OCI-M1 (cell line): Measurements from ENCODE around the gene RBP5.
A peak's percentile ranks its signal among the peaks of the same experiment; 100 is the strongest.

Experiments used
- DNase-seq: peaks from one replicate; lab custom pipeline; 2025; lab: John Stamatoyannopoulos, UW

RBP5 gene

GRCh38 chr12:7128681-7129286 lies at the start of gene RBP5:
TSS of gene RBP5 (minus strand) at chr12:7128889. CDS start at chr12:7128775, 114 bp downstream.
- no peak for DNase-seq

- no peak for DNase-seq
These were observed 49.8 kb upstream of the RBP5 start for GRCh38 chr12:7178481-7178880.

GRCh38 chr12:7176595-7176994 lies 47.9 kb upstream of the RBP5 start:
- no peak for DNase-seq

- no peak for DNase-seq
These were observed 46.8 kb upstream of the RBP5 start for GRCh38 chr12:7175493-7175892.

GRCh38 chr12:7171854-7172253 lies 43.2 kb upstream of the RBP5 start:
- DNase-seq, result peak; percentile 22

- no peak for DNase-seq
These were observed 41.3 kb upstream of the RBP5 start for GRCh38 chr12:7169951-7170350.

GRCh38 chr12:7162691-7163114 lies 34.0 kb upstream of the RBP5 start:
- no peak for DNase-seq

GRCh38 chr12:7161811-7162210 lies 33.1 kb upstream of the RBP5 start:
- no peak for DNase-seq

GRCh38 chr12:7161327-7161726 lies 32.6 kb upstream of the RBP5 start:
- DNase-seq, result no peak

GRCh38 chr12:7160183-7160582 lies 31.5 kb upstream of the RBP5 start:
- DNase-seq, result no peak

- no peak for DNase-seq
These were observed 30.3 kb upstream of the RBP5 start for GRCh38 chr12:7158781-7159609.

GRCh38 chr12:7157391-7157790 lies 28.7 kb upstream of the RBP5 start:
- no peak for DNase-seq

GRCh38 chr12:7156259-7157197 lies 27.8 kb upstream of the RBP5 start:
- no peak for DNase-seq

- no peak for DNase-seq
These were observed 26.9 kb upstream of the RBP5 start for GRCh38 chr12:7155471-7156034.

- DNase-seq, result no peak
These were observed 26.3 kb upstream of the RBP5 start for GRCh38 chr12:7154901-7155470.

GRCh38 chr12:7154042-7154441 lies 25.4 kb upstream of the RBP5 start:
- no peak for DNase-seq

GRCh38 chr12:7152818-7153217 lies 24.1 kb upstream of the RBP5 start:
- DNase-seq, result no peak

- DNase-seq, result no peak
These were observed 22.8 kb upstream of the RBP5 start for GRCh38 chr12:7151532-7151931.

- DNase-seq, result no peak
These were observed 22.2 kb upstream of the RBP5 start for GRCh38 chr12:7150841-7151240.

- no peak for DNase-seq
These were observed 21.7 kb upstream of the RBP5 start for GRCh38 chr12:7150356-7150755.

- DNase-seq, result no peak
These were observed 18.2 kb upstream of the RBP5 start for GRCh38 chr12:7146906-7147305.

- DNase-seq, result no peak
These were observed 17.5 kb upstream of the RBP5 start for GRCh38 chr12:7146228-7146627.
